Left ventricle myocardium inferior (tissue), 1 donor: ENCODE measurements around the gene PROB1. TPM values are rescaled to one million over a fixed set of nuclear protein-coding genes. Genes with fewer than 3 reads are reported as not detected.
A peak's percentile ranks its signal among the peaks of the same experiment; 100 is the strongest.

Experiments
- DNase-seq: peaks from one replicate; pipeline ENCODE4 v3.0.0-alpha.2; 2020
- H3K27ac ChIP-seq: fragments of 200-600 bp; replicated peaks from 2 replicates; pipeline ENCODE4 v1.8.0; 2021
- H3K27me3 ChIP-seq: fragments of 200-600 bp; 2 replicates; pipeline ENCODE4 v1.8.0; 2021; ENCODE audit warnings: low read depth
- H3K36me3 ChIP-seq: fragments of 200-600 bp; 2 replicates; pipeline ENCODE4 v1.8.0; 2021
- H3K4me1 ChIP-seq: fragments of 200-600 bp; 2 replicates; pipeline ENCODE4 v1.8.0; 2021
- H3K4me3 ChIP-seq: fragments of 200-600 bp; 2 replicates; pipeline ENCODE4 v1.8.0; 2021; ENCODE audit warnings: mild to moderate bottlenecking, moderate library complexity
- H3K9me3 ChIP-seq: fragments of 200-600 bp; replicated peaks from 2 replicates; pipeline ENCODE4 v1.8.0; 2021
- intact Hi-C: fragments of 100-400 bp; cut with micrococcal nuclease; formaldehyde crosslinking; loops from one replicate; pipeline ENCODE4 v1.11.0; 2022
- total RNA-seq: library from RNA; stranded (reverse); fragmentation: NEBNext Ultra II Directional; extraction: Animal tissue kit (Norgen Biotek cat#: 25700); gene quantifications from one replicate; pipeline ENCODE4 v1.2.1, GENCODE V29; 2021
- TF ChIP-seq, protein P1 (sequence below): fragments of 200-600 bp; IDR thresholded peaks from 2 replicates; pipeline ENCODE4 v1.8.0; 2021; ENCODE audit warnings: antibody characterized with exemption, mild to moderate bottlenecking, borderline replicate concordance
- donor health status: DM: no; HTN: yes; CAD: no; lungs with severe emphysema.

PROB1 gene
- total RNA-seq, 1 donor from 2014 or later, result 46.3 TPM

DNA sequence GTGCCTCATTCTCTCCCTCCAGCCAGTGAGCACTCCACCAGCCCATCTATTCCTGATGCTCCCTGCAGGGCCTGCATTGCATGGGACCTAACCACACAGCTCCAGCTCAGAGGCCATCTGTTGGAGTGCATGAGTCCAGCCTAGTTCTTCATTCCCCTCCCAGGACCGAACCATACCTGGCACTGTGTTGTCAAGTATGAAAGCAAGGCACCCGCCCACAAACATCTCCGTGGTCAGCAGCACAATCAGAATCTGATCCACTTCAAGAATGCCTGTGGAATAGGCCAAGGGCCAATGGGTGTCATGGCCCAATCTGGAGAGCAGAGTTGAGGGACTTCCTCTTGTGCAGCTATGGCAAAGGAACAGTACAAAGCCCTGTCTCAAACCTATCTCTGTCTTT lies 17.7 kb downstream of the PROB1 start:
- Histone ChIP-seq H3K4me1 (peaks cover 26% of the 10 kb centered on the region), H3K36me3 (peaks cover 9% of the 10 kb centered on the region), H3K27ac (no peak overlapping the region), H3K4me3 (no peak overlapping the region), H3K27me3 (no peaks in the 10 kb centered on the region), H3K9me3 (no peaks in the 10 kb centered on the region)
- no peak for DNase-seq
- TF ChIP-seq, protein P1, sequence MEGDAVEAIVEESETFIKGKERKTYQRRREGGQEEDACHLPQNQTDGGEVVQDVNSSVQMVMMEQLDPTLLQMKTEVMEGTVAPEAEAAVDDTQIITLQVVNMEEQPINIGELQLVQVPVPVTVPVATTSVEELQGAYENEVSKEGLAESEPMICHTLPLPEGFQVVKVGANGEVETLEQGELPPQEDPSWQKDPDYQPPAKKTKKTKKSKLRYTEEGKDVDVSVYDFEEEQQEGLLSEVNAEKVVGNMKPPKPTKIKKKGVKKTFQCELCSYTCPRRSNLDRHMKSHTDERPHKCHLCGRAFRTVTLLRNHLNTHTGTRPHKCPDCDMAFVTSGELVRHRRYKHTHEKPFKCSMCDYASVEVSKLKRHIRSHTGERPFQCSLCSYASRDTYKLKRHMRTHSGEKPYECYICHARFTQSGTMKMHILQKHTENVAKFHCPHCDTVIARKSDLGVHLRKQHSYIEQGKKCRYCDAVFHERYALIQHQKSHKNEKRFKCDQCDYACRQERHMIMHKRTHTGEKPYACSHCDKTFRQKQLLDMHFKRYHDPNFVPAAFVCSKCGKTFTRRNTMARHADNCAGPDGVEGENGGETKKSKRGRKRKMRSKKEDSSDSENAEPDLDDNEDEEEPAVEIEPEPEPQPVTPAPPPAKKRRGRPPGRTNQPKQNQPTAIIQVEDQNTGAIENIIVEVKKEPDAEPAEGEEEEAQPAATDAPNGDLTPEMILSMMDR, result no peak
- intact Hi-C loops, result no loop called here

DNA sequence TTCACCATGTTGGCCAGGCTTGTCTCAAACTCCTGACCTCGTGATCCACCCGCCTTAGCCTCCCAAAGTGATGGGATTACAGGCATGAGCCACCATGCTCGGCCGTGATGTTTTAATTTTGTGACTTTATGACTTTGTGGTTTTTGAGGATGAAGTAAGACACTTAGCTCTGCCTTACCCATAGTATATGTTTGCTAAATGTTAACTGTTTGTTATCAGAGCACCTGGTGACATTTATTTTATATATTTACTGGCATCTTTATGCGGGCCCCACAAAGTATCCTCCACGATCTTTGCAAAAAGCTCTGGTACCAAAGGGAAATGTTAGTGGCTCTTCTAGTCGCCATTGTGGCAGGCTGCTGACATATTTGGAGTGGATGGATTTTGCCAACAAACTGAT lies 18.5 kb downstream of the PROB1 start:
- Histone ChIP-seq H3K4me1 (peaks cover 34% of the 10 kb centered on the region), H3K9me3 (no peaks in the 10 kb centered on the region), H3K27ac (no peak overlapping the region), H3K36me3 (peaks cover 15% of the 10 kb centered on the region), H3K4me3 (no peak overlapping the region), H3K27me3 (no peaks in the 10 kb centered on the region)
- DNase-seq, result no peak
- intact Hi-C loops, result no loop called here
- TF ChIP-seq, protein P1, result no peak

DNA sequence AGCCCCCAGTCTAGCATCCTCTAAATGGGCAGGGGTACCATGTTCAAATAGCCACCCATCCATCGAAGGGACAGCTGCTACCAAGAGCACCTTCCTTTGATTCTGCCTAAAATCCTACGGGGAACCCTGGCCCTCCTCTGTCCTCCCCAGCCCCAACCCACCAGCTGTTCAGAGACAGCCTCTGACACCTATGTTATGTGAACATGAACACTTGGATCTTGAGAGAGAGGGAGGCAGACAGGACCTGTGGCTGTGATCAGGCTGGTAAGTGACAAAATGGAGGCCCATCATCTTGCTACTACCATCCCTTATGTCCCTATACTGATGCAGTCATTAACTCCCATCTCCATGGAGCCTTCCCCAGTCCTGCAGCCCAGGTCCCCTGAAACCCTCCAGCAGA lies 20.0 kb downstream of the PROB1 start:
- TF ChIP-seq, protein P1, result no peak
- Histone ChIP-seq H3K27me3 (no peaks in the 10 kb centered on the region), H3K4me1 (peaks cover 35% of the 10 kb centered on the region), H3K4me3 (no peak overlapping the region), H3K36me3 (peaks cover 28% of the 10 kb centered on the region), H3K9me3 (no peaks in the 10 kb centered on the region), H3K27ac (peak overlapping the region; percentile 78)
- intact Hi-C loops, result no loop called here
- DNase-seq, result no peak

DNA sequence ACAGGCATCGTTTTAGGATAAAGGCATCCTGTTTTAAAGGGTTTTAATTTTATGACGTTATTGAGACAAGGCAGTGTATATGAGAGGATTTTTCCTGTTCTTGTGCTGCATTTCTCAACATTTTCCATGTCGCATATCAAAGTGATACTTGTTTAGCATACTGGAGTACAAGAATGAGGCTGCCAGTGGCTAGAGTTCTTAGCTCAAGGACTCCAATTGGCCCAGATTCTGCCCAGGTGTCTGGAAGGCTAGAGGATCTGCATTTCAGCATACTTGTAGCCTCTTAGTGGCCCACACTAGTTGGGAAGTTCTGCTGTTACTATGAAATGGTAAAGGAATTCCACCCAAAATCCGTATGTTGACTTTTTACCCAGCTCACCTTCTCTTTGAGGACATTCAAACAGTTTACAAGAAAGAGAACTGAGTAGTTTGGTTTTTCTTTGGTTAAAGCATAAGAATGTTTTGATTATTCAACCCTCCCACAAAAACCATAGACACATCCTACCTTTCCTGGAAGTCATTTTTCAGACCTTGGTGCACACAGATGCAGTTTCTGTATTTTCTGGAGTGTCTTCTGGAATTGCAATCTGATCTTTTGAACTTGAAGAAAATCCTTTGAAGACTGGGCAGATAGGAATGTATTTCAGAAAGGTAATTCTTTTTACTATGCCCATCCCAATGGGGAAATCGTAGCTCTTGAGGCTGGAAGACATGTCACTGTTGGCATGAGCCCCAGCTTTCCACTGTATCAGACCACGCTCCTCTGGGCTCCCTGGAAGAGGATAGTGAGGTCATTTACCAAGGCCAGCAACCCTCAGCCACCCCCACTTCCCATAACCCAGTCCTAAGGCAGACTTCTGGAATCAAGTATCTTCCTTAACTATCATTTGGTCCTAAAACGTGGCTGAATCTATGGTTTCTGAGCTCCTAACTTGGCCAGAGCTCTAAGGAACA lies 23.1 kb downstream of the PROB1 start:
- H3K27ac ChIP-seq, result peak overlapping the region; percentile 78
- no peaks in the 10 kb centered on the region for H3K27me3 ChIP-seq
- intact Hi-C loops, result no loop called here
- DNase-seq, result no peak
- TF ChIP-seq, protein P1, result no peak
- no peak overlapping the region for H3K4me3 ChIP-seq
- peaks cover 53% of the 10 kb centered on the region for H3K4me1 ChIP-seq
- H3K9me3 ChIP-seq, result no peaks in the 10 kb centered on the region
- peaks cover 57% of the 10 kb centered on the region for H3K36me3 ChIP-seq

DNA sequence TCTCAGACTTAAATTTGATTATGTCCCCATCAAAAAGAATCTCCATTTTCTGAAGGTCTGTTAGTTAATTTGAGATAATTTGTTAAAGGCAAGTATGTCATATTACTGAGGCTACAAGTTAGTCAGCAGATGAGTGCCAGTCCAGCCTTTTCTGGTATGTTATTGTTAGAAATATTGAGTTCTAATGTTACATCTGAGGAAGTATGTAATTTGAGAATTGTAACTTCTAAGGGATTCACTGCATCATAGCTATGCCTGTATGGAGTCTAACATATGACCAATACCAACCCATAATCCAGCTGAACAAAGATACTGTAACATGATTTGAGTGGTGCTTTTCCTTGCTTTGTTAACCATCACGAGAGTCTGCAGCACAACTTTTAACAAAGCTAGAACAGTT lies 25.7 kb downstream of the PROB1 start:
- H3K4me3 ChIP-seq, result no peak overlapping the region
- peaks cover 47% of the 10 kb centered on the region for H3K4me1 ChIP-seq
- no peak for DNase-seq
- H3K27me3 ChIP-seq, result no peaks in the 10 kb centered on the region
- intact Hi-C loops, result no loop called here
- no peaks in the 10 kb centered on the region for H3K9me3 ChIP-seq
- TF ChIP-seq, protein P1, result no peak
- peak overlapping the region; percentile 28 for H3K27ac ChIP-seq
- peaks cover 83% of the 10 kb centered on the region for H3K36me3 ChIP-seq
